IPS-18c (cell line): ENCODE results near the gene PLEKHH1.

ENCODE experiments used
- H3K4me3 ChIP-seq: 2 replicates; pipeline ENCODE4 v1.7.0; 2013; ENCODE audit warnings: low read depth, mild to moderate bottlenecking, low read length, moderate library complexity; ENCODE audit not compliant: insufficient read depth
- H3K9me3 ChIP-seq: one replicate; pipeline ENCODE4 v1.6.1; 2013; ENCODE audit warnings: mild to moderate bottlenecking, low read length, moderate library complexity; ENCODE audit not compliant: control insufficient read depth, insufficient read depth

The PLEKHH1 gene

DNA sequence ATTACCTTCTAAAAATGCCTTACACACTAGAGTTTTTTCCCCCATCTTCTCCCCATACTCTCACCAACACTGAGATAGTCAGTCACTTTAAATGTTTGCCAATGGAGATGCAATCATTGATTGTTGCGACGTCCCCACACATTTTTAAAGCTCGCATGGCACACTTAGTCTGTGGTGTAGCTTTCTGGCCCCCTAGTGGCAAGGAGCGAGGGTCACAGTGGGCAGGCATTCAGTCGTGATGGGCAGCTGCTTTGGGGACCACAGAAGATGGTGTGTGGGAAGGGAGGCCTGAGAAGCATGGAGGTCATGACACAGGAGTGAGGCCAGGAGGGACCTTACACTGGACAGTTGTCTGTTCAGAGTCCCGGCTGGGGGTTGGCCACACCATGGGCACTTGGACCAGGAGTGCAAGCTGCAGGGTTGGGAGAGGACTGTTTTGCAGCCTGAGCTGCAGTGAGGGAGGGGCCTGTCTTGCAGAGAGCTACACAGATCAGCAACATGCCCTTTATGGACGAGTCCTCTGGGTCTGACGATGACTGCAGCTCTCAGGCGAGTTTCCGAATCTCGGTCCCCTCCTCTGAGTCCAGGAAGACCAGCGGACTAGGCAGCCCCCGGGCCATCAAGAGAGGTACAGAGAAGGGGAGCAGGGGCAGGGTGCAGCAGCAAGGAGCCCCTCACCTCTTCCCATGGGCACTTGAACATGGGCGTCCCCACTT, 38.3 kb downstream of the PLEKHH1 start:
- Histone ChIP-seq H3K4me3 (no peak overlapping the region), H3K9me3 (peaks cover 3% of the 10 kb centered on the region)

DNA sequence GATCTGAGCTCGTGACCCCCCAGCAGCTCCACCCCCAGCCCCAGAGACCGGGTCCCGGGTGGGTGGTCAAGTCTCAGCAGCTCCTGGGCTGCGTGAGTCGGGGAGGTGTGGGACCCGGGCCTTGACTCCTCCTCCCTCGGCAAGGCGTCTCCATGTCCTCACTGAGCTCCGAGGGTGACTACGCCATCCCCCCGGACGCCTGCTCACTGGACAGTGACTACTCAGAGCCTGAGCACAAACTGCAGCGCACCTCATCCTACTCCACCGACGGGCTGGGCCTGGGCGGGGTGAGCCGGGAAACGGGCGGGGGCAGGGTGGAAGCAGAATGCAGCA, 38.9 kb downstream of the PLEKHH1 start:
- peaks cover 3% of the 10 kb centered on the region for H3K9me3 ChIP-seq
- H3K4me3 ChIP-seq: no peak overlapping the region

GRCh38 chr14:67572608-67573007, 39.5 kb downstream of the PLEKHH1 start:
- H3K9me3 ChIP-seq: peaks cover 3% of the 10 kb centered on the region
- H3K4me3 ChIP-seq: no peak overlapping the region

GRCh38 chr14:67573228-67574010, 40.3 kb downstream of the PLEKHH1 start:
- H3K4me3 ChIP-seq: no peak overlapping the region
- peaks cover 3% of the 10 kb centered on the region for H3K9me3 ChIP-seq

DNA sequence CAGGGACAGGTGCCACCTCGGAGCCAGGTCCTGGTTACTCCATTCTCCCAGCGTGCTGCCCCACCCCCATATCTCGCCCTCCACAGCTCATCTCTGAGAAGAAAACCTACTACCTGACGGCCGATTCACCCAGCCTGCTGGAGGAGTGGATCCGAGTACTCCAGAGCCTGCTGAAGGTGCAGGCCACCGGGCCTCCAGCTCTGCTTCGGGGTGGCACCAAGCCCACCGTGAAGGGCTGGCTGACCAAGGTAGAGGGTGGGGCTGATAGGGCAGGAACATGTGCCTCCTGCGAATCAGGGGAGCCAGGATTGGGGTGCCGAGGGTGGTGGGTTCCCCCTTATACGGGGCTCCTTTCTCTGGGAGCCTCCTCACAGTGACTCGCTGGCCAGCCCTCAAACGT, 41.1 kb downstream of the PLEKHH1 start:
- H3K4me3 ChIP-seq: no peak overlapping the region
- H3K9me3 ChIP-seq: peaks cover 3% of the 10 kb centered on the region

DNA sequence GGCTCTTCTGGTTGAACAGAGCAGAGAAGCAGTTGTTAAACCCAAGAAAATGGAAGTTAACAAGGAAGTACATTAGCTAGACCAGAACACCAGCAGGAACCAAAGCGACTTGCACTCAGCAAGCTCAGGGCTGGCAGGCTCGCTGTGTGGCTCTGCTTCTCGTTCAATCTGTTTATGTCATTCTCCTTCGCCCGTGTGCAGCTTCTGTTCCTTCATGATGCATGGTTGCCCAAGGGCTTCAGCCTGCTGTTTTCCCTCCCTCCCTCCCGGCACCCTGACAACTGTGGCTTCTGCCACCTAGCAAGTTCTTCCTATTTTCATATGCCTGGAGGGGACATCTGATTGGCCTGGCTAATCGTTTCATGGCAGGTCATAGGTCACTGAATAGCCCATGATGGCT, 41.7 kb downstream of the PLEKHH1 start:
- Histone ChIP-seq H3K4me3 (no peak overlapping the region), H3K9me3 (peaks cover 3% of the 10 kb centered on the region)

DNA sequence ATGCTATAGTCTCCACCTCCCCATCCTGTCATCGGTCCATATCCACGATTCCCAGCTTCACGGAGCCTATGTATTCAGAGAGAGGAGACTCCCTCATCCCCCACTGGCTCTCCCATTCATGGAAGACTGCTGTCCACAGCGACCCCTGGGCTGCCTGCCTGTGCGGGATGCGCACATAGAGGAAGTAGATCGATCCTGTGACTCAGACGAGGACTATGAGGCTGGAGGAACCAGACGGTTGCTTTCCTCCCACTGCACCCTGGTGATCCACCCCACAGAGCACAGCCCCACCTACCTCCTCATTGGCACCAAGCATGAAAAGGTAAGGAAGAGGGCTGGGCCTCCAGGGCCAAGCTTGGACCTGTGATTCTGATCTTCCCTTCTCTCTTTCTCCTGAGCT, 42.6 kb downstream of the PLEKHH1 start:
- no peak overlapping the region for H3K4me3 ChIP-seq

GRCh38 chr14:67576216-67576955, 43.3 kb downstream of the PLEKHH1 start:
- peaks cover 3% of the 10 kb centered on the region for H3K9me3 ChIP-seq
- no peak overlapping the region for H3K4me3 ChIP-seq

More for the DNA sequence above, 42.6 kb downstream of the PLEKHH1 start:
- peaks cover 3% of the 10 kb centered on the region for H3K9me3 ChIP-seq

DNA sequence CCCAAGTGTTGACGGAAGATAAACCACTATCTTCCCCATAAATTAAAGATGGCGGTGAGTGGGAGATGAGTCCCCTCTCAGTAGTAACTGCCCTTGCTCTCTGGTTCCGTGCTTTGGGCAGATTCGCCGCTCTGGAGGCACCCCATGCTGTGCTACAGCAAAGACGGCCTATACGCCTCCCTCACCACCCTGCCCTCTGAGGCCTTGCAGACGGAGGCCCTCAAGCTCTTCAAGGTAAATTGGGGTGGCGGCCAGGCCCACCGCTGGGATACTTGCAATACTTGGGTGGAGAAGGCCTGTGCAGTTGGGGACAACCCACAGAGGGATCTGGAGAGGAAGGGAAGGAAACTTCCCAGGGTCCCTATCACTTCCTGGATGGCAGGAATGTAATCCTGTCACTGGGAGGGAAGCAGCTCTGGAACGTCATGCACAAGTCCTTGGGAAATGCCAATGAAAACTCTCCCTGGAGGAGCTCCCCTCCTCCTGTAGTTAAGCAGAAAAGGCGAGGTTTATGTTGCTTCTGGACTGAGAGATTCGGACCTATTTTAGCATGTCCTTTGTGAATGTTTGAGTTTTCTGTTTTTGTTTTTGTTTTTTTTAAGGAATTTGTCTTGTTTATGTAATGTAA, 44.2 kb downstream of the PLEKHH1 start:
- no peak overlapping the region for H3K4me3 ChIP-seq
- H3K9me3 ChIP-seq: no peaks in the 10 kb centered on the region

- H3K9me3 ChIP-seq: no peaks in the 10 kb centered on the region
- H3K4me3 ChIP-seq: no peak overlapping the region
Observed at GRCh38 chr14:67577909-67578749, 45.0 kb downstream of the PLEKHH1 start.

DNA sequence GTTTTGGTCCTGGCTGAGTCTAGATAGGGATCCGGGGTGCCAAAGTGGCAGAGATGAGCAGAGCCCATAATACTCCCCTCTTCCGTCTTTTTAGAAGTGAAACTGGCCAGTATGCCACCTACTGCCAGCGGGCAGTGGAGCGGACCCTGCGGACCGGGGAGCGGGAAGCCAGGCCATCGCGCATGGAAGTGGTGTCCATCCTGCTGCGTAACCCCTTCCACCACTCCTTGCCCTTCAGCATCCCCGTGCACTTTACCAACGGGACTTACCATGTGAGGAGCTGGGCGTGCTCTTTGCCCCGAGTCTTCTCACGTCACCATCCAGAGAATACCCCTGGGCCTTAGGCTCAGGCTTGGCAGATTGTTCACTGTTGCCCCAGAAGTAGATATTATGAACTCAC, 46.0 kb downstream of the PLEKHH1 start:
- no peak overlapping the region for H3K4me3 ChIP-seq
- H3K9me3 ChIP-seq: no peaks in the 10 kb centered on the region

- no peaks in the 10 kb centered on the region for H3K9me3 ChIP-seq
Observed at GRCh38 chr14:67579636-67580035, 46.5 kb downstream of the PLEKHH1 start.

GRCh38 chr14:67580336-67581171, 47.5 kb downstream of the PLEKHH1 start:
- Histone ChIP-seq H3K4me3 (no peak overlapping the region), H3K9me3 (no peaks in the 10 kb centered on the region)

More at GRCh38 chr14:67579636-67580035, 46.5 kb downstream of the PLEKHH1 start:
- H3K4me3 ChIP-seq: no peak overlapping the region

- H3K9me3 ChIP-seq: no peaks in the 10 kb centered on the region
- H3K4me3 ChIP-seq: no peak overlapping the region
Observed at GRCh38 chr14:67581643-67582042, 48.6 kb downstream of the PLEKHH1 start.

GRCh38 chr14:67582061-67582460, 49.0 kb downstream of the PLEKHH1 start:
- H3K4me3 ChIP-seq: no peak overlapping the region
- no peaks in the 10 kb centered on the region for H3K9me3 ChIP-seq
